Lung (tissue), 12 donors: Measurements from ENCODE around the gene UTP18. TPM values are rescaled to one million over a fixed set of nuclear protein-coding genes. Genes with fewer than 3 reads are reported as not detected.

Experiments used
- ATAC-seq: fragments of 200-7000 bp; cut with Tn5 transposase; one replicate; pipeline ENCODE4 v1.9.1; 2020; ENCODE audit warnings: moderate number of reproducible peaks; ENCODE audit not compliant: insufficient read depth, low FRiP score
- DNase-seq, 3 donors: peaks; one replicate each; pipeline ENCODE4 v3.0.0-alpha.2; 2013 to 2017
- H3K27ac ChIP-seq, 2 donors: one replicate each; pipeline ENCODE4 v1.5.1; 2013; ENCODE audit warnings: mild to moderate bottlenecking in 2 of 2, moderate library complexity in 2 of 2, control low read depth in 1 of 2, inconsistent platforms in 1 of 2, low read depth in 1 of 2, low read length in 1 of 2
- H3K27me3 ChIP-seq, 3 donors: one replicate each; pipeline ENCODE4 v1.5.1; 2013; ENCODE audit warnings: low read length in 2 of 3; ENCODE audit not compliant: control insufficient read depth in 3 of 3, insufficient read depth in 3 of 3
- H3K36me3 ChIP-seq, 4 donors: one replicate each; pipeline ENCODE4 v1.5.1; 2013; ENCODE audit warnings: low read length in 4 of 4, mild to moderate bottlenecking in 1 of 4, moderate library complexity in 1 of 4; ENCODE audit not compliant: control insufficient read depth in 4 of 4, insufficient read depth in 4 of 4
- H3K4me1 ChIP-seq, 5 donors: one replicate each; pipeline ENCODE4 v1.5.1; 2013; ENCODE audit warnings: low read length in 5 of 5, mild to moderate bottlenecking in 2 of 5, moderate library complexity in 1 of 5; ENCODE audit not compliant: control insufficient read depth in 5 of 5, insufficient read depth in 5 of 5
- H3K4me3 ChIP-seq: one replicate; pipeline ENCODE4 v1.5.1; 2013; ENCODE audit warnings: mild to moderate bottlenecking, control low read depth, moderate library complexity
- H3K9ac ChIP-seq, 2 donors: one replicate each; pipeline ENCODE4 v1.5.1; 2013; ENCODE audit warnings: low read length in 2 of 2, control low read depth in 1 of 2; ENCODE audit not compliant: insufficient read depth in 1 of 2
- H3K9me3 ChIP-seq, 4 donors: one replicate each; pipeline ENCODE4 v1.5.1; 2013; ENCODE audit warnings: low read length in 3 of 4, mild to moderate bottlenecking in 1 of 4, moderate library complexity in 1 of 4; ENCODE audit not compliant: control insufficient read depth in 4 of 4, insufficient read depth in 3 of 4
- CTCF ChIP-seq: IDR thresholded peaks from 2 replicates; pipeline ENCODE4 v1.5.1; 2012; ENCODE audit warnings: mild to moderate bottlenecking; ENCODE audit errors: control extremely low read depth, extremely low read depth
- WGBS, 2 donors: extraction: QIAGEN DNeasy Blood & Tissue Kit; methylation state at CpG; one replicate each; pipeline ENCODE4 v1.1.7; 2013; 5-methylcytosine and 5-hydroxymethylcytosine counted together
- polyA plus RNA-seq, 2 donors: library from polyadenylated mRNA; stranded (reverse); fragments of 200-250 nt; gene quantifications; one replicate each; pipeline ENCODE4 v1.2.1, GENCODE V29; 2013
- total RNA-seq, 2 donors: library from RNA; depleted of rRNA in 1 of 2; stranded (reverse); fragments of >200 nt in 1 of 2; gene quantifications; one replicate each; pipeline ENCODE4 v1.2.1, GENCODE V29; 2014 to 2021
- donor health status: control.
- donor health status: control.
- donor health status: Bipolar disorder and iron deficiency.
- donor health status: healthy.
- donor health status: DM: yes; HTN: yes; CAD: no.

Gene UTP18
- total and polyA plus RNA-seq, 4 donors = 19.2 to 40.3 (median 28.0) TPM

- DNase-seq (no peak), ATAC-seq (no peak)
- peak overlapping the region in 1 of 2 donors; percentile 28 for H3K9ac ChIP-seq
- no peaks in the 10 kb centered on the region for H3K9me3 ChIP-seq
- 59 to 68% methylated on average over 3 of the region's 3 CpGs for WGBS, 2 donors
- peaks cover 0 to 35% (median 14%) of the 10 kb centered on the region in 5 donors for H3K4me1 ChIP-seq
- peaks cover 0 to 21% (median 4%) of the 10 kb centered on the region in 4 donors for H3K36me3 ChIP-seq
- H3K4me3 ChIP-seq = no peak overlapping the region
- no peak for TF ChIP-seq CTCF
- H3K27me3 ChIP-seq = no peaks in the 10 kb centered on the region
- no peak overlapping the region for H3K27ac ChIP-seq
Observed at GRCh38 chr17:51257150-51258081, 2.9 kb upstream of the UTP18 start.

GRCh38 chr17:51258756-51259563 is 1.4 kb upstream of the UTP18 start:
- Histone ChIP-seq H3K27ac (peak overlapping the region; percentile 37 to 92), H3K4me3 (peak overlapping the region; percentile 96), H3K27me3 (no peaks in the 10 kb centered on the region), H3K36me3 (peaks cover 0 to 23% (median 2%) of the 10 kb centered on the region in 4 donors), H3K9ac (peak overlapping the region; percentile 67 to 83), H3K9me3 (no peaks in the 10 kb centered on the region), H3K4me1 (peaks cover 0 to 35% (median 14%) of the 10 kb centered on the region in 5 donors)
- no peak for TF ChIP-seq CTCF
- DNase-seq (peak; percentile 33 to 73 (median 62)), ATAC-seq (no peak)
- 1 to 2% methylated on average over 18 of the region's 18 CpGs for WGBS, 2 donors

GRCh38 chr17:51259564-51260236 is 646 bp upstream of the UTP18 start, which contains the start of gene MBTD1:
TSS of gene MBTD1 (minus strand) at chr17:51260049. CDS start at chr17:51225161, 34,888 bp downstream.
- ATAC-seq (peak; percentile 87), DNase-seq (peak; percentile 97 to 99 (median 99))
- H3K4me3 ChIP-seq = peak within 1 kb of the TSS; percentile 96
- 1% methylated on average over 33 to 42 of the region's 42 CpGs for WGBS, 2 donors
- H3K36me3 ChIP-seq = peaks cover 0 to 20% (median 2%) of the 10 kb centered on the region in 4 donors
- TF ChIP-seq CTCF = no peak
- no peaks in the 10 kb centered on the region for H3K27me3 ChIP-seq
- H3K9ac ChIP-seq = peak within 1 kb of the TSS; percentile 77 to 83
- peaks cover 0 to 35% (median 14%) of the 10 kb centered on the region in 5 donors for H3K4me1 ChIP-seq
- peak within 1 kb of the TSS; percentile 92 to 94 for H3K27ac ChIP-seq
- H3K9me3 ChIP-seq = no peaks in the 10 kb centered on the region
